Natural killer cell treated with Interleukin-12 subunit alpha and Interleukin-12 subunit beta and Interleukin-15 and Interleukin-18, amount 100 ng/mL, for 72 hours (primary cell): ENCODE measurements around the gene HCFC1. TPM values are rescaled to one million over a fixed set of nuclear protein-coding genes. Genes with fewer than 3 reads are reported as not detected.
A peak's percentile ranks its signal among the peaks of the same experiment; 100 is the strongest.

ENCODE experiments used
- ATAC-seq, 2 donors: fragments of 150-1000 bp; cut with Tn5 transposase in 1 of 2; sonication (Bioruptor Pico), chemical (Tn5 transposase) in 1 of 2; 2 replicates each; pipeline ENCODE4 v1.10.0; 2021
- DNase-seq: peaks from one replicate; pipeline ENCODE4 v3.0.0; 2022; ENCODE audit warnings: low spot score
- H3K27ac Mint-ChIP-seq, 2 donors: 1 replicate in 1 of 2; 2 replicates in 1 of 2; pipeline ENCODE4 v1.8.0; 2022; ENCODE audit warnings: mixed read lengths in 2 of 2, mild to moderate bottlenecking in 1 of 2, moderate library complexity in 1 of 2
- H3K27me3 Mint-ChIP-seq, 2 donors: 1 replicate in 1 of 2; 2 replicates in 1 of 2; pipeline ENCODE4 v1.8.0; 2022; ENCODE audit warnings: mixed read lengths in 2 of 2
- H3K36me3 Mint-ChIP-seq: one replicate; pipeline ENCODE4 v1.8.0; 2022; ENCODE audit warnings: mixed read lengths
- H3K4me1 Mint-ChIP-seq, 2 donors: 1 replicate in 1 of 2; 2 replicates in 1 of 2; pipeline ENCODE4 v1.8.0; 2022; ENCODE audit warnings: low read depth in 2 of 2, mixed read lengths in 2 of 2, mild to moderate bottlenecking in 1 of 2
- H3K4me3 Mint-ChIP-seq: one replicate; pipeline ENCODE4 v1.8.0; 2022; ENCODE audit warnings: mixed read lengths
- H3K9me3 Mint-ChIP-seq: 2 replicates; pipeline ENCODE4 v1.8.0; 2022; ENCODE audit warnings: mixed read lengths
- total RNA-seq, 2 donors: library from RNA; stranded (reverse); gene quantifications; one replicate each; pipeline ENCODE4 v1.2.3, GENCODE V29; 2022

Gene HCFC1
- total RNA-seq, 2 donors from 2014 or later, result 105 to 131 TPM

GRCh38 chrX:153921070-153921469 lies 50.5 kb downstream of the HCFC1 start:
- peaks cover 5% of the 10 kb centered on the region for H3K36me3 Mint-ChIP-seq
- H3K27ac Mint-ChIP-seq, result no peak overlapping the region
- H3K9me3 Mint-ChIP-seq, result no peaks in the 10 kb centered on the region
- DNase-seq, result no peak
- no peak for ATAC-seq
- H3K27me3 Mint-ChIP-seq, result no peaks in the 10 kb centered on the region
- no peak overlapping the region for H3K4me3 Mint-ChIP-seq
- peaks cover 26 to 28% of the 10 kb centered on the region in 2 donors for H3K4me1 Mint-ChIP-seq

GRCh38 chrX:153920546-153920945 lies 51.1 kb downstream of the HCFC1 start:
- no peak for DNase-seq
- Mint-ChIP-seq H3K9me3 (no peaks in the 10 kb centered on the region), H3K27ac (no peak overlapping the region), H3K4me1 (peaks cover 25 to 26% of the 10 kb centered on the region in 2 donors), H3K27me3 (no peaks in the 10 kb centered on the region), H3K4me3 (no peak overlapping the region), H3K36me3 (peaks cover 5% of the 10 kb centered on the region)
- ATAC-seq, result no peak

- H3K36me3 Mint-ChIP-seq, result peaks cover 5% of the 10 kb centered on the region
- no peak overlapping the region for H3K4me3 Mint-ChIP-seq
- H3K9me3 Mint-ChIP-seq, result no peaks in the 10 kb centered on the region
- H3K27ac Mint-ChIP-seq, result no peak overlapping the region
- no peak for DNase-seq
- no peaks in the 10 kb centered on the region for H3K27me3 Mint-ChIP-seq
- no peak for ATAC-seq
- peaks cover 14% of the 10 kb centered on the region in 2 donors for H3K4me1 Mint-ChIP-seq
These were observed 52.3 kb downstream of the HCFC1 start for GRCh38 chrX:153919281-153919680.

GRCh38 chrX:153917869-153918268 lies 53.7 kb downstream of the HCFC1 start:
- Mint-ChIP-seq H3K27ac (no peak overlapping the region), H3K4me3 (no peak overlapping the region), H3K36me3 (peaks cover 5% of the 10 kb centered on the region), H3K9me3 (no peaks in the 10 kb centered on the region), H3K27me3 (no peaks in the 10 kb centered on the region), H3K4me1 (peaks cover 8 to 12% of the 10 kb centered on the region in 2 donors)
- DNase-seq (no peak), ATAC-seq (no peak)

GRCh38 chrX:153913701-153914100 lies 57.9 kb downstream of the HCFC1 start:
- H3K9me3 Mint-ChIP-seq, result no peaks in the 10 kb centered on the region
- H3K36me3 Mint-ChIP-seq, result peaks cover 9% of the 10 kb centered on the region
- DNase-seq (peak; percentile 50), ATAC-seq (no peak)
- no peak overlapping the region for H3K4me3 Mint-ChIP-seq
- H3K27ac Mint-ChIP-seq, result no peak overlapping the region
- peaks cover 5 to 8% of the 10 kb centered on the region in 2 donors for H3K4me1 Mint-ChIP-seq
- H3K27me3 Mint-ChIP-seq, result no peaks in the 10 kb centered on the region

GRCh38 chrX:153913211-153913610 lies 58.4 kb downstream of the HCFC1 start:
- DNase-seq (peak; percentile 42), ATAC-seq (no peak)
- peaks cover 5 to 8% of the 10 kb centered on the region in 2 donors for H3K4me1 Mint-ChIP-seq
- H3K9me3 Mint-ChIP-seq, result no peaks in the 10 kb centered on the region
- no peaks in the 10 kb centered on the region for H3K27me3 Mint-ChIP-seq
- peaks cover 9% of the 10 kb centered on the region for H3K36me3 Mint-ChIP-seq
- no peak overlapping the region for H3K27ac Mint-ChIP-seq
- H3K4me3 Mint-ChIP-seq, result no peak overlapping the region

GRCh38 chrX:153911798-153912197 lies 59.8 kb downstream of the HCFC1 start:
- H3K36me3 Mint-ChIP-seq, result peaks cover 4% of the 10 kb centered on the region
- H3K4me3 Mint-ChIP-seq, result no peak overlapping the region
- no peaks in the 10 kb centered on the region for H3K27me3 Mint-ChIP-seq
- H3K4me1 Mint-ChIP-seq, result peaks cover 5 to 8% of the 10 kb centered on the region in 2 donors
- DNase-seq (no peak), ATAC-seq (no peak)
- H3K27ac Mint-ChIP-seq, result peak overlapping the region in 1 of 2 donors; percentile 66
- H3K9me3 Mint-ChIP-seq, result no peaks in the 10 kb centered on the region

- ATAC-seq, result no peak
- H3K27me3 Mint-ChIP-seq, result no peaks in the 10 kb centered on the region
- H3K4me3 Mint-ChIP-seq, result no peak overlapping the region
- H3K36me3 Mint-ChIP-seq, result peaks cover 4% of the 10 kb centered on the region
- no peaks in the 10 kb centered on the region for H3K9me3 Mint-ChIP-seq
- peaks cover 10 to 17% of the 10 kb centered on the region in 2 donors for H3K4me1 Mint-ChIP-seq
- DNase-seq, result peak; percentile 59
- no peak overlapping the region for H3K27ac Mint-ChIP-seq
These were observed 61.2 kb downstream of the HCFC1 start for GRCh38 chrX:153910446-153910845.

- H3K4me1 Mint-ChIP-seq, result peaks cover 10 to 17% of the 10 kb centered on the region in 2 donors
- peak; percentile 47 for DNase-seq
- H3K36me3 Mint-ChIP-seq, result peaks cover 4% of the 10 kb centered on the region
- no peak for ATAC-seq
- no peaks in the 10 kb centered on the region for H3K27me3 Mint-ChIP-seq
- H3K4me3 Mint-ChIP-seq, result no peak overlapping the region
- H3K27ac Mint-ChIP-seq, result no peak overlapping the region
- no peaks in the 10 kb centered on the region for H3K9me3 Mint-ChIP-seq
These were observed 61.6 kb downstream of the HCFC1 start for GRCh38 chrX:153909980-153910360.

GRCh38 chrX:153909024-153909979 lies 62.3 kb downstream of the HCFC1 start:
- no peak overlapping the region for H3K4me3 Mint-ChIP-seq
- peaks cover 4% of the 10 kb centered on the region for H3K36me3 Mint-ChIP-seq
- DNase-seq (peak; percentile 57), ATAC-seq (peak in 1 of 2 donors; percentile 54)
- H3K27me3 Mint-ChIP-seq, result no peaks in the 10 kb centered on the region
- no peak overlapping the region for H3K27ac Mint-ChIP-seq
- H3K9me3 Mint-ChIP-seq, result no peaks in the 10 kb centered on the region
- H3K4me1 Mint-ChIP-seq, result peaks cover 10 to 20% of the 10 kb centered on the region in 2 donors

- Mint-ChIP-seq H3K4me1 (peaks cover 16 to 27% of the 10 kb centered on the region in 2 donors), H3K9me3 (no peaks in the 10 kb centered on the region), H3K27me3 (peaks cover 0 to 3% of the 10 kb centered on the region in 2 donors), H3K27ac (no peak overlapping the region), H3K36me3 (peaks cover 4% of the 10 kb centered on the region), H3K4me3 (no peak overlapping the region)
- ATAC-seq, result no peak
- peak; percentile 49 for DNase-seq
These were observed 63.3 kb downstream of the HCFC1 start for GRCh38 chrX:153908219-153908860.

- Mint-ChIP-seq H3K4me3 (no peak overlapping the region), H3K27me3 (peaks cover 0 to 3% of the 10 kb centered on the region in 2 donors), H3K9me3 (no peaks in the 10 kb centered on the region), H3K4me1 (peaks cover 21 to 31% of the 10 kb centered on the region in 2 donors), H3K27ac (no peak overlapping the region), H3K36me3 (peaks cover 4% of the 10 kb centered on the region)
- ATAC-seq (no peak), DNase-seq (peak; percentile 40)
These were observed 64.2 kb downstream of the HCFC1 start for GRCh38 chrX:153907456-153907855.

GRCh38 chrX:153906126-153906917 lies 65.3 kb downstream of the HCFC1 start:
- DNase-seq, result peak; percentile 76
- ATAC-seq, result peak; percentile 85
- H3K4me3 Mint-ChIP-seq, result peak overlapping the region; percentile 50

More at GRCh38 chrX:153906126-153906917, 65.3 kb downstream of the HCFC1 start:
- Mint-ChIP-seq H3K27me3 (peaks cover 0 to 3% of the 10 kb centered on the region in 2 donors), H3K9me3 (no peaks in the 10 kb centered on the region), H3K4me1 (peaks cover 24 to 34% of the 10 kb centered on the region in 2 donors), H3K27ac (peak overlapping the region; percentile 63 to 80), H3K36me3 (no peaks in the 10 kb centered on the region)
